HepG2 (cell line): ENCODE data around the gene USP36. TPM values are rescaled to one million over a fixed set of nuclear protein-coding genes. Genes with fewer than 3 reads are reported as not detected.
A peak's percentile ranks its signal among the peaks of the same experiment; 100 is the strongest.

Source experiments
- ISL2 ChIP-seq: sonication (generic); formaldehyde crosslinking; IDR thresholded peaks from 2 replicates; pipeline ENCODE4 v1.5.0; 2020; ENCODE audit warnings: missing genetic modification reagents
- MEF2D ChIP-seq: sonication (generic); formaldehyde crosslinking; IDR thresholded peaks from 2 replicates; pipeline ENCODE4 v1.5.1; 2020; ENCODE audit warnings: mild to moderate bottlenecking, missing genetic modification reagents
- NKX3-1 ChIP-seq: sonication (generic); formaldehyde crosslinking; IDR thresholded peaks from 2 replicates; pipeline ENCODE4 v1.5.0; 2020; ENCODE audit warnings: missing genetic modification reagents
- NR2F6 ChIP-seq, 2 experiments: IDR thresholded peaks; 2 replicates each; pipeline ENCODE4 v1.6.1; 2016; ENCODE audit warnings: antibody characterized with exemption in 1 of 2, mild to moderate bottlenecking in 1 of 2
- PLRG1 ChIP-seq: fragments of 450-650 bp; conservative IDR thresholded peaks from 2 replicates; pipeline ENCODE4 v1.6.1; 2016
- SUZ12 ChIP-seq: fragments of 150-350 bp; IDR thresholded peaks from 2 replicates; pipeline ENCODE4 v1.6.1; 2014; ENCODE audit warnings: low read depth, low read length
- ZFY ChIP-seq: sonication (generic); formaldehyde crosslinking; IDR thresholded peaks from 2 replicates; pipeline ENCODE4 v1.4.0; 2020; ENCODE audit warnings: missing genetic modification reagents
- ZNF207 ChIP-seq: fragments of 450-650 bp; IDR thresholded peaks from 2 replicates; pipeline ENCODE4 v1.6.1; 2016; ENCODE audit warnings: antibody characterized with exemption, borderline replicate concordance
- ZNF484 ChIP-seq: sonication (generic); formaldehyde crosslinking; IDR thresholded peaks from 2 replicates; pipeline ENCODE4 v1.5.1; 2020; ENCODE audit warnings: mild to moderate bottlenecking, low read depth, missing genetic modification reagents, borderline replicate concordance
- ZNF557 ChIP-seq: sonication (generic); formaldehyde crosslinking; IDR thresholded peaks from 2 replicates; pipeline ENCODE4 v1.4.0; 2020; ENCODE audit warnings: missing genetic modification reagents
- ZNF773 ChIP-seq: sonication (generic); formaldehyde crosslinking; IDR thresholded peaks from 2 replicates; pipeline ENCODE4 v1.4.0; 2020; ENCODE audit warnings: missing genetic modification reagents, borderline replicate concordance
- ZNF816 ChIP-seq: sonication (generic); formaldehyde crosslinking; IDR thresholded peaks from 2 replicates; pipeline ENCODE4 v1.8.0; 2022; ENCODE audit warnings: missing genetic modification reagents, mild to moderate bottlenecking, borderline replicate concordance
- polyA plus RNA-seq, 8 experiments: library from polyadenylated mRNA; depleted of rRNA in 3 of 8; stranded (reverse) in 7 of 8; unstranded in 1 of 8; fragments of >200 nt; fragmentation: Illumina TruSeq in 4 of 8; extraction: Trizol in 4 of 8; gene quantifications; 2 replicates each; pipeline versions ENCODE4 v1.2.1 to v1.2.3, GENCODE V29; 2011 to 2016; ENCODE audit warnings: low read depth in 4 of 8, missing spikeins in 1 of 8, mixed read lengths in 1 of 8; ENCODE audit not compliant: insufficient read depth in 1 of 8
- total RNA-seq, 5 experiments: library from RNA; depleted of rRNA; stranded (reverse); fragments of >200 nt; fragmentation: Illumina TruSeq; extraction: Trizol; gene quantifications; 2 replicates each; pipeline ENCODE4 v1.2.3, GENCODE V29; 2016; ENCODE audit warnings: low read depth in 1 of 5
- TF ChIP-seq, protein P1 (sequence below): sonication (generic); formaldehyde crosslinking; IDR thresholded peaks from 2 replicates; pipeline ENCODE4 v1.4.0; 2020; ENCODE audit warnings: mild to moderate bottlenecking, missing genetic modification reagents, borderline replicate concordance
- TF ChIP-seq, protein P2 (sequence below): IDR thresholded peaks from 2 replicates; pipeline ENCODE4 v1.6.1; 2016; ENCODE audit warnings: low read depth, borderline replicate concordance
- TF ChIP-seq, protein P3 (sequence below): sonication (generic); formaldehyde crosslinking; IDR thresholded peaks from 2 replicates; pipeline ENCODE4 v1.5.0; 2020; ENCODE audit warnings: missing genetic modification reagents, mild to moderate bottlenecking, borderline replicate concordance
- TF ChIP-seq, protein P4 (sequence below): sonication (generic); formaldehyde crosslinking; IDR thresholded peaks from 2 replicates; pipeline ENCODE4 v1.5.1; 2020; ENCODE audit warnings: missing genetic modification reagents, mild to moderate bottlenecking, borderline replicate concordance
- TF ChIP-seq, protein P5 (sequence below): IDR thresholded peaks from 2 replicates; pipeline ENCODE4 v1.6.1; 2018; ENCODE audit warnings: missing genetic modification reagents
- TF ChIP-seq, protein P6 (sequence below): sonication (generic); formaldehyde crosslinking; IDR thresholded peaks from 2 replicates; pipeline ENCODE4 v1.5.0; 2020; ENCODE audit warnings: missing genetic modification reagents

USP36 gene
- total and polyA plus RNA-seq, 2 of the 13 experiments (the other 11 are each of a cell fraction or from before 2014, with no cell fraction given): 29.6 to 45.9 TPM

DNA sequence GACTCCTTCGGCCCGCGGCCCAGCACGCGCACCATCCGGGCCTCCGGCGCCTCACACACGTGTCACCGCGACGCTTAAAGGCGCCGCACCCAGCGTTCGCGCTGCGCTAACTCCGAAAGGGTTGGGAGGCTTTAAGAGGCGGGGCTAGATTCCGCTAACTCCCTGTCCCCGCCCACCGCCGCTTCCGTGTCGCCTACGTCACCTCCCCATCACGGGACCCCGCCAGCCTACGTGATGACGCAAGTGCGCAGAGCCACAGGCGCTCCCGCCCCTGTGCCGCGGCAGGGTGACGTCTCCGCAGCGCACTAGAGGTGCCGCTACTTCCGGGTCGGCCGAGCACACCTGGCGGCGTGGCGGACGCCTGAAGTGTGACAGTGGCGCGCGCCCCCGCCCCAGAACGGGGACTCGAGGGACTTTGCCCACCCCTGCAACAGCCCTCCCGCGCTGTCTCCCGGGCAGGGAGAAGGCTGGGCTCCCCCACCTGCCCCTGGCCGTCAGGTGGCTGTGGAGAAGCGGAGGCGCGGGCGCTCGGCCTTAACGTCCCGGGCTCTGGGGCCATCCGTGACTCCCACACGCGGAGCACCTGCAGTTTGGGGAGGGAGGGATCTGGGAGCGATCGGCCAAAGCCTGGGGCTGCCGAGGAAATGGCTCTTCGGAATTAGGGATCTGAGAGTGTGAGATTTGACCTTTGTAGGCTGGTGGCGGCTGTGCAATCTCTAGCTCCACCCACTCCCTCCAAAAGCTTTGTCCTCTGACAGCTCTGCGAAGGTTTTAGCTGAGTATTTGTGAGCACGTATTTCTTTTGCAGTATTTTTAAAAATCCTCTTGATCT is at the start of gene USP36 (continued):
- TF ChIP-seq ZNF816 (CRISPR knock-in tag) (peak; percentile 98), ZFY (CRISPR knock-in tag) (peak; percentile 97), ZNF557 (CRISPR knock-in tag) (0 out of 2 replicates have a peak, but pooled peaks have one; percentile 28), MEF2D (CRISPR knock-in tag) (peak; percentile 94), ZNF484 (CRISPR knock-in tag) (no peak), ZNF773 (CRISPR knock-in tag) (peak; percentile 80; the same call in 1 of the 2 replicates), ZNF207 (no peak), NR2F6 (IDR thresholded peaks at IDR 0.05) (peak; percentile 66), NR2F6 (CRISPR knock-in tag; IDR thresholded peaks at IDR 0.05) (peak; percentile 79), PLRG1 (no peak), ISL2 (peak; percentile 91), NKX3-1 (CRISPR knock-in tag) (peak; percentile 88; the same call in 1 of the 2 replicates), SUZ12 (no peak)
- TF ChIP-seq, protein P1, sequence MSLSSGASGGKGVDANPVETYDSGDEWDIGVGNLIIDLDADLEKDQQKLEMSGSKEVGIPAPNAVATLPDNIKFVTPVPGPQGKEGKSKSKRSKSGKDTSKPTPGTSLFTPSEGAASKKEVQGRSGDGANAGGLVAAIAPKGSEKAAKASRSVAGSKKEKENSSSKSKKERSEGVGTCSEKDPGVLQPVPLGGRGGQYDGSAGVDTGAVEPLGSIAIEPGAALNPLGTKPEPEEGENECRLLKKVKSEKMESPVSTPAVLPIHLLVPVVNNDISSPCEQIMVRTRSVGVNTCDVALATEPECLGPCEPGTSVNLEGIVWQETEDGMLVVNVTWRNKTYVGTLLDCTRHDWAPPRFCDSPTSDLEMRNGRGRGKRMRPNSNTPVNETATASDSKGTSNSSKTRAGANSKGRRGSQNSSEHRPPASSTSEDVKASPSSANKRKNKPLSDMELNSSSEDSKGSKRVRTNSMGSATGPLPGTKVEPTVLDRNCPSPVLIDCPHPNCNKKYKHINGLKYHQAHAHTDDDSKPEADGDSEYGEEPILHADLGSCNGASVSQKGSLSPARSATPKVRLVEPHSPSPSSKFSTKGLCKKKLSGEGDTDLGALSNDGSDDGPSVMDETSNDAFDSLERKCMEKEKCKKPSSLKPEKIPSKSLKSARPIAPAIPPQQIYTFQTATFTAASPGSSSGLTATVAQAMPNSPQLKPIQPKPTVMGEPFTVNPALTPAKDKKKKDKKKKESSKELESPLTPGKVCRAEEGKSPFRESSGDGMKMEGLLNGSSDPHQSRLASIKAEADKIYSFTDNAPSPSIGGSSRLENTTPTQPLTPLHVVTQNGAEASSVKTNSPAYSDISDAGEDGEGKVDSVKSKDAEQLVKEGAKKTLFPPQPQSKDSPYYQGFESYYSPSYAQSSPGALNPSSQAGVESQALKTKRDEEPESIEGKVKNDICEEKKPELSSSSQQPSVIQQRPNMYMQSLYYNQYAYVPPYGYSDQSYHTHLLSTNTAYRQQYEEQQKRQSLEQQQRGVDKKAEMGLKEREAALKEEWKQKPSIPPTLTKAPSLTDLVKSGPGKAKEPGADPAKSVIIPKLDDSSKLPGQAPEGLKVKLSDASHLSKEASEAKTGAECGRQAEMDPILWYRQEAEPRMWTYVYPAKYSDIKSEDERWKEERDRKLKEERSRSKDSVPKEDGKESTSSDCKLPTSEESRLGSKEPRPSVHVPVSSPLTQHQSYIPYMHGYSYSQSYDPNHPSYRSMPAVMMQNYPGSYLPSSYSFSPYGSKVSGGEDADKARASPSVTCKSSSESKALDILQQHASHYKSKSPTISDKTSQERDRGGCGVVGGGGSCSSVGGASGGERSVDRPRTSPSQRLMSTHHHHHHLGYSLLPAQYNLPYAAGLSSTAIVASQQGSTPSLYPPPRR (CRISPR knock-in tag): peak; percentile 86
- TF ChIP-seq, protein P2, sequence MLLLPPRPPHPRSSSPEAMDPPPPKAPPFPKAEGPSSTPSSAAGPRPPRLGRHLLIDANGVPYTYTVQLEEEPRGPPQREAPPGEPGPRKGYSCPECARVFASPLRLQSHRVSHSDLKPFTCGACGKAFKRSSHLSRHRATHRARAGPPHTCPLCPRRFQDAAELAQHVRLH (CRISPR knock-in tag): peak; percentile 97; the same call in 1 of the 2 replicates
- TF ChIP-seq, protein P3, sequence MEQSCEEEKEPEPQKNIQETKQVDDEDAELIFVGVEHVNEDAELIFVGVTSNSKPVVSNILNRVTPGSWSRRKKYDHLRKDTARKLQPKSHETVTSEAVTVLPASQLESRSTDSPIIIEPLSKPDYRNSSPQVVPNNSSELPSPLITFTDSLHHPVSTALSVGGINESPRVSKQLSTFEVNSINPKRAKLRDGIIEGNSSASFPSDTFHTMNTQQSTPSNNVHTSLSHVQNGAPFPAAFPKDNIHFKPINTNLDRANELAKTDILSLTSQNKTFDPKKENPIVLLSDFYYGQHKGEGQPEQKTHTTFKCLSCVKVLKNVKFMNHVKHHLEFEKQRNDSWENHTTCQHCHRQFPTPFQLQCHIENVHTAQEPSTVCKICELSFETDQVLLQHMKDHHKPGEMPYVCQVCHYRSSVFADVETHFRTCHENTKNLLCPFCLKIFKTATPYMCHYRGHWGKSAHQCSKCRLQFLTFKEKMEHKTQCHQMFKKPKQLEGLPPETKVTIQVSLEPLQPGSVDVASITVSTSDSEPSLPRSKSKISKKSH (CRISPR knock-in tag): peak; percentile 94
- TF ChIP-seq, protein P4, sequence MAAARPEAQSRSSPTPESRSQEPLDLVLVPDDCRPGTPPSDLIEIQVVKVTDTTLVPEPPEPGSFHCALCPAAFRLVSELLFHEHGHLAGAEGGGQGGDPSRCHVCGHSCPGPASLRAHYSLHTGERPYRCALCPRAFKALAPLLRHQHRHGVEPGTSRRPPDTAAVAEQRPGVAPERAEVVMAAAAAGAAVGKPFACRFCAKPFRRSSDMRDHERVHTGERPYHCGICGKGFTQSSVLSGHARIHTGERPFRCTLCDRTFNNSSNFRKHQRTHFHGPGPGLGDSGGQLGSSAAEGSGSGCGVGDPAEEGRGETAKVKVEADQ (CRISPR knock-in tag): peak; percentile 99
- TF ChIP-seq, protein P5, sequence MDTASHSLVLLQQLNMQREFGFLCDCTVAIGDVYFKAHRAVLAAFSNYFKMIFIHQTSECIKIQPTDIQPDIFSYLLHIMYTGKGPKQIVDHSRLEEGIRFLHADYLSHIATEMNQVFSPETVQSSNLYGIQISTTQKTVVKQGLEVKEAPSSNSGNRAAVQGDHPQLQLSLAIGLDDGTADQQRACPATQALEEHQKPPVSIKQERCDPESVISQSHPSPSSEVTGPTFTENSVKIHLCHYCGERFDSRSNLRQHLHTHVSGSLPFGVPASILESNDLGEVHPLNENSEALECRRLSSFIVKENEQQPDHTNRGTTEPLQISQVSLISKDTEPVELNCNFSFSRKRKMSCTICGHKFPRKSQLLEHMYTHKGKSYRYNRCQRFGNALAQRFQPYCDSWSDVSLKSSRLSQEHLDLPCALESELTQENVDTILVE (CRISPR knock-in tag): peak; percentile 98
- TF ChIP-seq, protein P6, sequence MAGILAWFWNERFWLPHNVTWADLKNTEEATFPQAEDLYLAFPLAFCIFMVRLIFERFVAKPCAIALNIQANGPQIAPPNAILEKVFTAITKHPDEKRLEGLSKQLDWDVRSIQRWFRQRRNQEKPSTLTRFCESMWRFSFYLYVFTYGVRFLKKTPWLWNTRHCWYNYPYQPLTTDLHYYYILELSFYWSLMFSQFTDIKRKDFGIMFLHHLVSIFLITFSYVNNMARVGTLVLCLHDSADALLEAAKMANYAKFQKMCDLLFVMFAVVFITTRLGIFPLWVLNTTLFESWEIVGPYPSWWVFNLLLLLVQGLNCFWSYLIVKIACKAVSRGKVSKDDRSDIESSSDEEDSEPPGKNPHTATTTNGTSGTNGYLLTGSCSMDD (CRISPR knock-in tag): 0 out of 2 replicates have a peak, but pooled peaks have one; percentile 72
